ENCODE data around the gene OMA1. TPM values are rescaled to one million over a fixed set of nuclear protein-coding genes. Genes with fewer than 3 reads are reported as not detected.
A peak's percentile ranks its signal among the peaks of the same experiment; 100 is the strongest.
"Not testable (repeated sequence)": the region's sequence is repeated elsewhere in the genome, so short reads cannot be mapped to it uniquely, and the experiment has no call there.

Gene OMA1
- total and polyA plus RNA-seq, 7 donors, result 10.6 to 74.9 (median 34.3) TPM

GRCh38 chr1:58551186-58552140 lies 4.9 kb upstream of the OMA1 start:
- H3K4me3 ChIP-seq, result no peak overlapping the region
- H3K27ac ChIP-seq, result no peak overlapping the region
- intact Hi-C loops (cut with DNase I), result no loop called here
- 78 to 80% methylated on average over 9 of the region's 9 CpGs for WGBS, 2 donors
- no peaks in the 10 kb centered on the region for H3K27me3 ChIP-seq
- no peak for DNase-seq
- TF ChIP-seq POLR2A (IDR thresholded peaks at IDR 0.05), result no peak
- TF ChIP-seq POLR2AphosphoS5 (IDR thresholded peaks at IDR 0.05), result no peak
- no peak for TF ChIP-seq CTCF (IDR thresholded peaks at IDR 0.05)
- no peak for TF ChIP-seq EP300 (IDR thresholded peaks at IDR 0.05)
- no peaks in the 10 kb centered on the region for H3K36me3 ChIP-seq
- H3K4me1 ChIP-seq, result peaks cover 0 to 8% (median 0%) of the 10 kb centered on the region in 4 donors
- no peaks in the 10 kb centered on the region for H3K9me3 ChIP-seq

GRCh38 chr1:58549291-58549690 lies 2.8 kb upstream of the OMA1 start:
- H3K36me3 ChIP-seq, H3K9me3 ChIP-seq, H3K4me3 ChIP-seq, H3K27me3 ChIP-seq, DNase-seq, H3K27ac ChIP-seq: not testable (repeated sequence)
- peaks cover 0 to 22% (median 13%) of the 10 kb centered on the region in 4 donors for H3K4me1 ChIP-seq
- intact Hi-C loops (cut with DNase I), result loop anchor here (10.0 kb wide), 1 partner anchor 1714 kb away; no protein-coding TSS in a partner anchor
- 65 to 72% methylated on average over 6 of the region's 6 CpGs for WGBS, 2 donors

- Histone ChIP-seq H3K27ac (no peak overlapping the region), H3K9me3 (no peaks in the 10 kb centered on the region), H3K4me3 (no peak overlapping the region), H3K27me3 (no peaks in the 10 kb centered on the region), H3K36me3 (no peaks in the 10 kb centered on the region), H3K4me1 (peaks cover 0 to 30% (median 14%) of the 10 kb centered on the region in 4 donors)
- 83 to 89% methylated on average over 2 of the region's 2 CpGs for WGBS, 2 donors
- intact Hi-C loops (cut with DNase I), result loop anchor here (10.0 kb wide), 1 partner anchor 1714 kb away; no protein-coding TSS in a partner anchor
- TF ChIP-seq CTCF (IDR thresholded peaks at IDR 0.05) (no peak), POLR2A (IDR thresholded peaks at IDR 0.05) (no peak), POLR2AphosphoS5 (IDR thresholded peaks at IDR 0.05) (no peak), EP300 (IDR thresholded peaks at IDR 0.05) (no peak)
- DNase-seq, result no peak
Observed at GRCh38 chr1:58548371-58548770, 1.8 kb upstream of the OMA1 start.

GRCh38 chr1:58545591-58546519 lies 671 bp downstream of the OMA1 start:
- TF ChIP-seq EP300 (IDR thresholded peaks at IDR 0.05) (peak in 1 of 4 donors; percentile 28), CTCF (IDR thresholded peaks at IDR 0.05) (no peak), POLR2A (IDR thresholded peaks at IDR 0.05) (peak in 1 of 2 donors; percentile 19), POLR2AphosphoS5 (IDR thresholded peaks at IDR 0.05) (peak in 3 of 4 donors; percentile 15 to 45 (median 22))
- H3K9me3 ChIP-seq, result no peaks in the 10 kb centered on the region
- 1% methylated on average over 43 of the region's 43 CpGs for WGBS, 2 donors
- DNase-seq, result peak; percentile 95
- H3K36me3 ChIP-seq, result no peaks in the 10 kb centered on the region
- intact Hi-C loops (cut with DNase I), result loop anchor here (1.0 to 10.0 kb wide), 2 partner anchors 30 to 1711 kb away; no protein-coding TSS in a partner anchor
- peak overlapping the region; percentile 76 to 93 (median 86) for H3K4me3 ChIP-seq
- H3K27me3 ChIP-seq, result no peaks in the 10 kb centered on the region
- peak overlapping the region; percentile 98 to 100 (median 100) for H3K27ac ChIP-seq
- peaks cover 0 to 35% (median 14%) of the 10 kb centered on the region in 4 donors for H3K4me1 ChIP-seq

All from sigmoid colon (tissue), 7 donors.